Activated CD8-positive, alpha-beta memory T cell treated with anti-CD3 and anti-CD28 coated beads, Interleukin-2, amount 50 U/mL, for 24 hours (primary cell): Measurements from ENCODE around the gene UNKL.
A peak's percentile ranks its signal among the peaks of the same experiment; 100 is the strongest.

Source experiments
- DNase-seq: peaks from one replicate; pipeline ENCODE4 v3.0.0-alpha.2; 2020; ENCODE audit errors: extremely low read depth

The UNKL gene, protein sequence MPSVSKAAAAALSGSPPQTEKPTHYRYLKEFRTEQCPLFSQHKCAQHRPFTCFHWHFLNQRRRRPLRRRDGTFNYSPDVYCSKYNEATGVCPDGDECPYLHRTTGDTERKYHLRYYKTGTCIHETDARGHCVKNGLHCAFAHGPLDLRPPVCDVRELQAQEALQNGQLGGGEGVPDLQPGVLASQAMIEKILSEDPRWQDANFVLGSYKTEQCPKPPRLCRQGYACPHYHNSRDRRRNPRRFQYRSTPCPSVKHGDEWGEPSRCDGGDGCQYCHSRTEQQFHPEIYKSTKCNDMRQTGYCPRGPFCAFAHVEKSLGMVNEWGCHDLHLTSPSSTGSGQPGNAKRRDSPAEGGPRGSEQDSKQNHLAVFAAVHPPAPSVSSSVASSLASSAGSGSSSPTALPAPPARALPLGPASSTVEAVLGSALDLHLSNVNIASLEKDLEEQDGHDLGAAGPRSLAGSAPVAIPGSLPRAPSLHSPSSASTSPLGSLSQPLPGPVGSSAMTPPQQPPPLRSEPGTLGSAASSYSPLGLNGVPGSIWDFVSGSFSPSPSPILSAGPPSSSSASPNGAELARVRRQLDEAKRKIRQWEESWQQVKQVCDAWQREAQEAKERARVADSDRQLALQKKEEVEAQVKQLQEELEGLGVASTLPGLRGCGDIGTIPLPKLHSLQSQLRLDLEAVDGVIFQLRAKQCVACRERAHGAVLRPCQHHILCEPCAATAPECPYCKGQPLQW

DNA sequence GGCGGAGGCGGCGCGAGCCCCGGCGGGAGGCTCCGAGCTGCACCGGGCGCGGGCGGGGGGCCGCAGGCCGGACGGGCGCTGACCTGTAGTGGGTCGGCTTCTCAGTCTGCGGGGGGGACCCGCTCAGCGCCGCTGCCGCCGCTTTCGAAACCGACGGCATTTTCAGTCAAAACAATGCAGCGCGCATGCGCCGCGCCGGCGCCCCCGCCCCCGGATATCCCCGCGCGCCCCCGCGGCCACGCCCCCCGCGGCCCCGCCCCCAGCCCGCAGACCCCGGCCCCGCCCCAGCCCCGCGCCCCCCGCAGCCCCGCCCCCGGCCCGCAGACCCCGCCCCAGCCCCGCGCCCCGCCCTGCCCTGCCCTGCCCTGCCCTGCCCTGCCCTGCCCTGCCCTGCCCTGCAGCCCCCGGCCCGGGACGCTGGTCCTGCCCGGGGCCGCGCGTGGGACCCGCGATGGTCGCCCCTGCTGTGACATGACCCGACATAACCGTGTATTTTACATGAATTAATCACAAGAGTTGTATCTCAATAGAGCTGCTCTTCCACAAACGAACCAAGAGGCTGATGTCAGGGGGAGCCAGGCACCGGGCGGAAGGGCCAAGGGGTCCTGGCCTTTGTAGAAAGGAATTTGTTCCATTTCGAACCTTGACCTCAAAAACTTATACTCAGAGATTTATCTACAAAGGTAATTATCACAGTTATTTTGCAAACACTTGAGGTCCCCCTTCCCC lies at the start of gene UNKL:
TSS of gene UNKL (minus strand) at position 173 of the 729 bp plus-strand sequence. CDS start at position 160, 13 bp downstream.
- peak; percentile 36 for DNase-seq

DNA sequence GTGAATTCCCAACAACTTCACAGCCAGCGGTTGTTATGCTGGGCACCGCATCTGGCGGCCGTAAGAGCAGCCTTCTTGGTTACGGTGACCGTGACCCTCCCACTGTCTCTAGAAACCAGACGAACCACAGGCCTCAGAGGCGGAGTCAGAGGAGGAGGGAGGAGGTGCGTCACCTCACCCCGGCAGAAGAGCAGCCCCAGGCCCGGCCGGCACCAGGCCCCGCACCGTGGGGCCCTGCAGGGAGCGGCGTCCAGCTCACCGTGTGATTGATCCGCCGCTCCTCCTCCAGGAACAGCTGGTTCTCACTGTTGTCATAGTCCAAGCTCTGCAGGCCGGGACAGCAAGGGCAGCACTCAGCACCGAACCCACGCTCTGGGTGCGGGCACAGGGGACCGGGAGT lies 46.6 kb upstream of the UNKL start:
- DNase-seq: no peak

DNA sequence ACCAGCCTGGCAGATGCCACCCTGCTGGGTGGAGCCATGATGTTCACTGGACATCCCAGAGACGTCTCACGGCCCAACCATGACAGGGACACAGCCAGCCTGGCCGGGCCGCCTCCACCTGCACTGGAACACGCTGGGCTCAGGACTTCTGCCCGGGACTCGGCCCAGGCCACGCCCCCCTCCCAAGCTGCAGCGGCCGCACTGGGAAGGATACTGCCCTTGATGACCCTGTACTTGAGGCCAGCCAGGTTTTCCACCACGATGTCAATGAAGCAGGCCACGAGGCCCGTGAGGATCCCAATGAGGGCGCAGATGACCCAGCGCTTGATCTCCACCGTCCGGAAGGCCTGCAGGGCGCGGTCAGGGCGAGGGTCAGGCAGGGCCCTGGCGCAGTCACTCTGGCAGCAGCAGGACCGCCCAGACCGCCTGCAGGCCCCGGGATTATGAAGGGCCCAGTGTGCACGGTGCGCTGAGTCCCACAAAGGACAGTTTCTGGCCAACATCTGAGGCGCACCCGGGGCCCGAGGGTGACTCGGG lies 46.2 kb upstream of the UNKL start:
- DNase-seq: no peak

DNA sequence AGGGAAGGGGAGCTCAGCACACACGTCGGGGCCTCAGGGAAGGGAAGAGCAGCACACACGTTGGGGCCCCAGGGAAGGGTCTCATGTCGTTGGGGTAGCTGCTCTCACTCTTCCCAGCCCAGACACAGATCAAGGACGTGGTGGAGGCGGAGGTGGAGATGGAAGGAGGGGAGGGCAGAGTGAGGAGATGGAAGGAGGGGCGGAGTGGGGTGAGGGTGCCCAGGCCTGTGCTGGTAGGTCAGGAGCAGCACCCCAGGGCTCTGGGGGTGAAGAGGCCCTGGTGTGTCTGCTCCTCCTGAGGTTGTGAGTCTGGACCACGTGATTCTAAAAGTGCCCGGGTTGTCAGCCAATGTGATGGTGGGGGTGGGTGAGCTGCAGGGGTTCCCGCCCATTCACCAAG lies 45.5 kb upstream of the UNKL start:
- no peak for DNase-seq

DNA sequence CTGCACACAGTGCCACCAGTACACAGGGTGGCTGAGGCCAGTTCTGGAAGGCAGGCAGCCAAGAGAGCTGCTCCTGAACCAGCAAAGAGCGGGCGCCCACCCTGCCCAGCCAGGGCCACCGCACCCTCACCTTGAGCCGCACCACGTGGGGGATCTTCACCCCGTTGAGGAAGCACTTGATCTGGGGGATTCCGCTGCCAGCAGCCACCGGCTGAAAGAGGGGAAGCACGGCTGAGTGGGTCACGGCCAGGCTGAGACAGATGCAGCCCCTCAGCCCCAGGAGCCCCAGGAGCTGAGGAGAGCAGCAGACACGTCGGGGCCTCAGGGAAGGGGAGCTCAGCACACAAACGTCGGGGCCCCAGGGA lies 44.5 kb upstream of the UNKL start:
- DNase-seq: no peak

DNA sequence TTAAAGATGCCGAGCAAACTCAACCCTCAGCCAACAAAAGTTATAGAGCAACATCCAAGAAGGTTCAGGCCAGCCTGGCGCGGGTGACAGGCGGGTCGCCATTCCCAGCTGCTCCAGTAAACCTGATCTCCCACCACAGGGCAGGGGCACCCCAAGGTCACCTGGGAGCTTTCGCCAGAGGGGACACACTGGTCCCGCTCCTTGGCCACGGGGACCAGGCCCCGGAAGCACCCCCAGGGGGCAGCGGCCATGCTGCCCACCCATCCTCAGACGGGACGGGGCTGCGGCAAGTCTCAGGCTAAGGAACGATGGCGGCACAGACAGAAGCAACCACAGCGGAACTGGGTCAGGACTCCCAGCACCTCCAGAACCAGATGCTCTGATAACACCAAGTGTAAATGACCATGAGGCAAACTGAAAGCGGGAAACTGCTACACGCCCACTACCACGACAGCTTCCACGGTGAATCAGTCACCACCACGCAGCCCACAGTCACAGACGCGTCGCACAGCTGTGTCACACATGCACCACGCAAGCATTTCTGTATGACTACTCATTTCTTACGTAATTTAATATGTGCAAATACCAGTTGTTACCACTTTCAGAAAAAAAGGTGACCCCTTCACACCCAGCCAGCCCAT lies 44.0 kb upstream of the UNKL start:
- DNase-seq: no peak

DNA sequence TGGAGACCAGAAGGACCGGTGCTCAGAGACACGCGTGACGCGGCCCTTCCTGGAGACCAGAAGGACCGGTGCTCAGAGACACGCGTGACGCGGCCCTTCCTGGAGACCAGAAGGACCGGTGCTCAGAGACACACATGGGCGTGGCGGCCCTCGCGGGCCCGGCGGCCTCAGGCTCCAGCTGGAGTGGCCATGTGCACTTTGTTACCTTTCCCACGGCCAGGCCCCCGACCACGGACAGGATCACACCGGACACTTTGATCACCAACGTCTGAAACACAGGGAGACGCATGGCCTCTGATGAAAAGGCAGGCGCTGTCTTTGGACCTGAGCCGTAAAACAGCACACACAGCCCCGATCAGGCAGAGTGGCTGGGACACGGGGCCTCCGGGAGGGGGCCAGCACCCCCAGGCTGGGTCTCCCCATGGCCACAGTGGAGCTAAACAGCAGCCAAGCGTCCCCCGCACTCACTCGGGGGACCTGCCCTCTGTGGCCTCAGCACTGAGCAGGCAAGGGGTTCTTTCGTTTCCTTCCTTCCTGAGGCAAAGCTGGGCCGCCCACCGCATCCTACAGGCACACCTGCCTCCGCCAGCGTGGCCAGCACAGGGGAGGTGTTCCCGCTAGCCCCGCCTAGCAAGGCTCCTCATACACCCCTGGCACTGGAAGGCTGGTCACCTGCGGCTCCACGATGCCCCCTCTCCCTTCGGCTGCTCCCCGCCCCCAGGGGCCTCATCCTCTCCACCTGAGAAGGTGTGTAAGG lies 43.2 kb upstream of the UNKL start:
- no peak for DNase-seq

DNA sequence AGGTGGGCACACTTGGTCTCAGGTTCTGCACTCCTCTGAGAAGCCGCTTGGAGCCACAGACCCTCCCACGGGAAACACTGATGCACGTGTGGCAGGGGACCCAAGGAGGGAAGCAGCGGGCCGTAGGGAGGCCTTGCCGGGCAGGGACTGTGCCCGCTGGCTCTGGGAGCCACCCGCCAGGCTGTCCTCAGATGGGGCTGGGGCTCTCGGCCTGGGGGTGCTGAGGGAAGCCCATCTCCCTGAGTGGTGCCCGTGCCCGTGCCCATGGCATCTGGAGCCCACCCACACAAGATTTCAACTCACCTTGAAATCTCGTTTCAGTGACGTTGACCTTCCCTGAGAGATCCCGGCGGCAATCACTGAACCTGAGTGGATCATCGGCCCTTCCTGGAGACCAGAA lies 42.4 kb upstream of the UNKL start:
- no peak for DNase-seq

DNA sequence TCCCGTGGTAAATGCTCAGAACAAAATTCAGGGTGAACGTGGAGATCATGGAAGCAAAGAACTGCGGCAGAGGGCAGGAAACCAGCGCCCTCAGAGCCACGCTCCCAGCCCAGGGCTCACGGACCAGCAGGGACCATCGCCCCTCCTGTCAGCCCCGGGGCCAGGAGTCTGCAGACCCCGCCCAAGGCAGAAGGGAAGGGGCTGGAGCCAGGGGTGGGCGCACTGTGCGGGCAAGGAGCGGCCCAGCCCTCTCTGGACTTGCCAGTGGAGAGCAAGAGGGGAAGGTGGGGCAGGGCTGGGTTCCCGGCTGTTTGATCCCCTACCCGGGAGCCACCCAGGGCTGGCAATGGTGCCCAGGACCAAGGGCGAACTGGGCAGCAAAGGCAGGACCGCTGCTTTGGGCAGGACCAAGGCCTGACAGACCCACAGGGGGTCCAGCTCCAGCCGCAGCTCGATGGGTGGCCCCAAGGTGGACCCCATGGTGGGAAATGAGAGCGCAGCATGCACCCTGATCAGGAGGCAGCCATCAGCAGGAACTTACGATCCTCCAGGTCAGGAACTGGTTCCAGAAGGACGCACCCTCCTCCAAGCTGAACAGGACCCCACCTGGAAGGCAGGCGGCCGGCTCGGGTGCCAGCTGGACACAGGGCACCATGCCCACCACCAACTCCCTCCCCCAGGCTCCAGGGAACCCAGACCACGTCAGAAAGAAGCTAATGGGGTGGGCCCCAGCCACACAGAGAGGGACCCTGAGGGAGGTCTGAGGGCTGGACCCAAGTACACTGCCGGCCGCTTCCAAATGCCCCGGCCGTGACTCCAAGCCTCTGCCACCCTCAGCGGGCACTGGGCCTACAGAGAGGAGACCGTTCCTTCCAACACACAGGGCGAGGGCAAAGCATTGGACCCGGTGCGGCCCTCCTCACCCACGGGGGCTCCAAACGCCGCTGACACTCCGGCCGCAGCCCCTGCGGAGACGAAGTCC lies 41.0 kb upstream of the UNKL start:
- no peak for DNase-seq

DNA sequence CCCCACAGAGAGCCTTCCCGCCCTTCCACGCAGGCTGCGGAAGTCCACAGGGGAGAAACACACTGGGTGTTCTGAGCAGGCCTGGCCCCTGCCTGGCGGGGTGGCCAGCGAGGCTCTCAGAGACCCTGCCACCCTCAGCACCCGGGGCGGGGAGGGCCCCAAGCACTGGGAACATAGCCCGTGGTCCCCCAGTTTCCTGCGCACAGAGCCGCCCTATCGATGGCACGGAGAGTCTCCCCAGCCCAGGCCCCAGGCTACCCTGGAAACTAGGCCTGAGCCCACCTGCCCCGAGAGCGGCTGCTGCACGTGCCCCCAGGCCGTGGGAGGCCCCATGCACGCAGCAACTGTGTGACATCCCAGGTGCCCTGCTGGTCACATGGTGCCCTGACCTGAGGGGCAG lies 40.1 kb upstream of the UNKL start:
- DNase-seq: no peak

DNA sequence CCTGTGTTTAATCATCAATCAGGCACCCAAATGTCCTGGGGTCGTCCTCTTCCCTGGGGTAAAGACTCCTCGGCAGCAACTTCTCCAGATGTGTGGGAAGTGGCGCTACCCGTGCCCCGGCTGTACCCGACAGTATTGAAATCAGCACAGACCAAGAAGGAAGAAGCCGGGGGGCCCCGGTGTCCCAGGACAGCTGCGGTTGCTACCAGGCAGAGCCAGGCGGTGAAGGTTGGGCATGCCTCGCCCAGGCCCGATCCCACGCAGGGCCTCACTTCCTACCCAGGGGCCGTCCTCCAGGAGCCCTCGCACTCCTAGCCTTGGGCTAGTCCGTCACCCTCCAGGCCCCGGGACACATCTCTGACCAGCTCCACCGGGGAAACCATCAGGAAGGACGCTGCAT lies 38.8 kb upstream of the UNKL start:
- DNase-seq: no peak

DNA sequence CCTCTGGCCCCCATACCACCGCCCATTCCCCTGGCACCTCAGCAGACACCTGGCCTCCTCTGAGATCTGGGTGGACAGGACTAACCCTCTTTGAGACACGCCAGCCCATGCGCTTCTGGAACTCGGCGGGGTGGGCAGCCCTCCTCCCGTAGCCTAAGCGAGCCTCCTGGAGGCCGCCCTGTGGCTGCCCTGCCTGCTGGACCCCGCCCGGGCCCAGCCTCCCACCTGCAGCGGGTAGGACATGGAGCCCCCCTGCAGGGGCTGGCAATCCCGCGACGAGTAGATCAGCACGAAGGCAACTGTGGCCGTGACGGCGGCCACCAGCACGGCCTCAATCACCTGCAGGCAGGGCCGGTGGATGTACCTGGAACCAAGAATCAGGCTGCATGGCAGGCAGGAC lies 38.0 kb upstream of the UNKL start:
- no peak for DNase-seq

DNA sequence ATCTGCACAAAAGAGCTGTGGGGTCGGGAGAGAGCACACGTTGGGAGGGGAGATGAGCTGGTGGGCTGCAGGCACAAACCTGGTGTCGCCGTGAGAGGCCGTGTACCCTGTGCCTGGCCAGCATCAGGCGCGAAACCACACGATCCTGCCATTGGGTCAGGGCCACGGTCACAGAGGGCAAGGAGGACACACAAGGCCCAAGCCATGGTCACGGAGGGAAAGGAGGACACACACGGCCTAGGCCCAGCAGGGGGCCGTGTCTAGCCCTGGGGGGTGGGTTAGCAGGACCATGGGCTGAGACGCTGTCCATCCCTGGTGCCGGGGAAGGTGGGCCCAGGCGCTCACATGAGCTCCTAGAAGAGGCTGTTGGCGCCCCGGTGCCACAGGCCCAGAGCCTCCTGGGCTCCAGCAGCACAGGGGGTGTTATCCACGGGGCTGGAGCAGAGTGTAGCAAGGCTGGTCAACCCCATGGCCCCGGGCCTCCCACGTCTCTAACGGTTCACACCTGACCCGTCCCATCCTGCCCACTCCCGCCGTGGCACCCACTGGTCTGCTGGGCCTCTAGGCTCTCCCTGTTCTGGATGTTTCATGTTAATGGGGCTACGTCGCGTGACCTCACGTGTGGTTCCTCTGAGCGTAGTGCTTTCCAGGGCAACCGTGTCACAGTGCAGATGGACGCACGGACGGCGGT lies 37.3 kb upstream of the UNKL start:
- no peak for DNase-seq

DNA sequence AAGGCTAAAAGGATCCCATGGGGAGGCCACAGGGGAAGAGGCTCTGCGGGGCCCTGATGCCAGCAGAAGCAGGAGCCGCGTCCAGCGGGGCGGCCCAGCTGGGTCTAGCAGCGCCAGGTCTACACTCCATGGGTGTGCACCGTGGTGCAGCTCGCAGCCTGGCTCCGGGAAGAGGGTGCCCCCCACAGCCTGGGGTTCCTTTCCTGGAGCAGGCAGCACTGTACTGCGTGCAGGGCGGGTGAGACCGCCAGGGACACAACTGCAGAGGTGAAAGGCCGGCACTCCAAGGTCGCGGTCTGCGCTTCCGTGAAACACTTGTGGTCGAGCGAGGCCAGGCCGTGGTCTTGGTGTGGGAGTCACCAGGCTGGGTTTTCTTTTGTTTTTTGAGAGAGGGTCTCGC lies 36.3 kb upstream of the UNKL start:
- DNase-seq: no peak

DNA sequence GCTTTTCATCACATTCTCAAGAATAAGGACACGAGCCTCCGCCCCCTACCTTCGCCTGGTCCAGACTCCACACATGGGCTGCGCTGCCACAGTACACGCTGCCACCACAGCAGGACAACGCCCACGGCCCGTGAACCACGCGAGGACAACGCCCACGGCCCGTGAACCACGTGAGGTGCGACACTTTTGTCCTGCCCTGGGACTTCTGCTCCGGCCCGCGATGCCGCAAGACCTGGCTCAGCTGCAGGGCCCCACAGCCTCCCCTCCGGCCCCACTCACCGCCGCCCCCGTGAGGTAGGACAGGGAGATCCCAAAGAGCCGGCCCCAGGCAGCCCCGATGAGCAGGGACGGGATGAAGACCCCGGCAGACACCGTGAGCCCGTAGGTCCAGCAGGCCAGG lies 35.7 kb upstream of the UNKL start:
- DNase-seq: no peak

DNA sequence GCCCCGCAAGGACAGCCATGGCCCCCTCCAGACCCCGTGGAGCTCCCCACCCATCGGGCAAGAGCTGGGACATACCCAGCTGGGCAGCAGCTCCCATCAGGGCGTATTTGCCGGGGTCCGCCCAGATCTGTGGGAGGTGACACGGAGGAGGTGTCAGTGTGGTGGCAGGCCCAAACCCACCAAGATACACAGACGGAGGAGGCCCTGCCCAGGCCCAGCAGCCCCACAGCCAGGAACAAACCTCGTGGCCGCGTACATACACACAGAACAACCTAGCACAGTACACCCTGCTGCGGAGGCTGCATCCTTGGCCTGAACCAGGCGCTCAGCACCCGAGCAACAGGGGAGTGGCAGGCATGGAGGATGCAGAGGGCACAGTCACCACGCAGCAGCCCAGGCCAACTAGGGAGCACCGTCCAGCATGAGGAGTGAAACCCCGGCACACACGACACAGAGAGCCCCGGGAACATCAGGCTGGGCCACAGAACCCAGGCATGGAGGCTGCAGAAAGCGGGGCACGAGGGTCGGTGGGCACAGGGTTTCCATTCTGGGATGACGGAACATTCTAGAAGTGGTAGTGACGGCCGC lies 34.8 kb upstream of the UNKL start:
- no peak for DNase-seq

DNA sequence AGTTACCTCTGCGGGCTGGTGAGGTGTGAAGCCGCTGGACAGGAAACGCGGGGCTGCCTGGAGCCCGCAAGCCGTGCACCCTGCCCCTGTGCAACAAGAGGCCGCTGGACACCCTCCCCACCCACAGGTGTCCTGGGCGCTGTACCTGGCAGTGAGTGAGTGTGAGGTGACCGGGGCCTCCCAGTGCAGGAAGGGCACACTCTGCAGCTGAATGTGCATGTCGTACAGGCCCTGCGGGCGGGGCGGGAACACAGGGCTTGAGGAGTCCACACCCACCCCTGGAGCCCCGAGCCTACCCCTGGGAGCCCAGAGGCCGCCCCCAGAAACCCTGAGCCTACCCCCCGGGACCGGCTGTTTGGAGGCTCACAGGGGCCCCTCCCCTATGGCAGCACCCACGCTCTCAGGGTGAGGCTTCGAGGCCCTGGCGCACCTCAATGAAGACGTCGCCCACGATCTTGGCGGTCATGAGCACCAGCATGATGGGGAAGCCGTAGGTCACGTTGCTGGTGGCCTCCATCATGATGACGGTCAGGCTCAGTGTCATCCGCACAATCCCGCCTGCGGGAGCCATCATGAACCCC lies 34.1 kb upstream of the UNKL start:
- no peak for DNase-seq

DNA sequence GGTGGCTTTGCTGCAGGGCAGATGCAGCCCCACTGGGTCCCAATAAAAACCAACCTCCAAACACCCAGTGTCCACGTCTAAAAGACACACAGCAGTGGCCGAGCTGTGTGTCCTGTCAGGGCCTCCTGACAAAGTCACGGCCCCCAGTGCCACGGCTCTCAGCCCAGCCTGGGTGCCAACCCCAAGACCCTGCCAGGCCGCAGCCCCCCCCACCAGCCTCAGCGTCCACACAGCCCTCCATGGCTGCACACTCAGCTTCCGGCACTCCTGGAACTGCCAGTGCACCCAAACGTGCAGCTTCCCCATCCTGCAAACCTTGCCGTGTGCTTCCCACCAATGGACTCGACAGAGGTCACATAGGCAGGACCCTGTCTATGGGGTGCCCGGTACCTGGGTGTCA lies 33.5 kb upstream of the UNKL start:
- DNase-seq: no peak
